H1 (cell line): Measurements from ENCODE around the gene SLC39A8. TPM values are rescaled to one million over a fixed set of nuclear protein-coding genes. Genes with fewer than 3 reads are reported as not detected.

Experiments used
- CBX8 ChIP-seq: fragments of 300-800, 300-1000 bp; sonication (generic); IDR thresholded peaks from 2 replicates; pipeline ENCODE4 v1.7.1; 2016; ENCODE audit warnings: low read depth, low read length, borderline replicate concordance
- CTBP2 ChIP-seq: IDR thresholded peaks from 2 replicates; pipeline ENCODE4 v1.7.0; 2011; ENCODE audit warnings: borderline replicate concordance, mild to moderate bottlenecking, moderate library complexity, mixed read lengths, low read length; ENCODE audit not compliant: insufficient read depth, insufficient read length
- GTF2F1 ChIP-seq: IDR thresholded peaks from 2 replicates; pipeline ENCODE4 v1.6.1; 2012; ENCODE audit warnings: low read depth, low read length, improper control_type of control experiment, borderline replicate concordance
- JUN ChIP-seq: IDR thresholded peaks from 2 replicates; pipeline ENCODE4 v1.6.1; 2011; ENCODE audit warnings: low read depth, mild to moderate bottlenecking, improper control_type of control experiment, low read length
- NANOG ChIP-seq: IDR thresholded peaks from 2 replicates; pipeline ENCODE4 v1.6.1; 2011; ENCODE audit warnings: low read length, low read depth, mild to moderate bottlenecking, inconsistent platforms; ENCODE audit not compliant: insufficient read depth, poor library complexity, severe bottlenecking
- RBBP5 ChIP-seq: IDR thresholded peaks from 2 replicates; pipeline ENCODE4 v1.7.1; 2012; ENCODE audit warnings: low read depth, mild to moderate bottlenecking, inconsistent platforms, low read length, moderate library complexity, borderline replicate concordance
- SIN3A ChIP-seq, 2 experiments: IDR thresholded peaks in 1 of 2; conservative IDR thresholded peaks in 1 of 2; 2 replicates each; pipeline ENCODE4 v1.6.1; 2011 to 2012; ENCODE audit warnings: low read length in 2 of 2, improper control_type of control experiment in 1 of 2, low read depth in 1 of 2, mild to moderate bottlenecking in 1 of 2
- TAF7 ChIP-seq: optimal IDR thresholded peaks from 2 replicates; pipeline ENCODE3; 2011; ENCODE audit warnings: low read depth, mild to moderate bottlenecking, inconsistent platforms, low read length, moderate library complexity, borderline replicate concordance
- polyA plus RNA-seq, 7 experiments: library from polyadenylated mRNA; depleted of rRNA in 3 of 7; stranded (reverse) in 5 of 7; unstranded in 2 of 7; fragments of >200 nt in 5 of 7; fragments of 200-250 nt in 2 of 7; gene quantifications; 1 replicate in 5 of 7; 2 replicates in 1 of 7; 4 replicates in 1 of 7; pipeline versions ENCODE4 v1.2.1 to v1.2.3, GENCODE V29; 2011 to 2013; ENCODE audit warnings: missing spikeins in 2 of 7, mixed read lengths in 2 of 7
- total RNA-seq: library from RNA; stranded (reverse); fragmentation: NEBNext Ultra II Directional; extraction: Animal tissue kit (Norgen Biotek cat#: 25700); gene quantifications from 2 replicates; pipeline ENCODE4 v1.2.1, GENCODE V29; 2021

SLC39A8 gene
- total and polyA plus RNA-seq, 2 of the 8 experiments (the other 6 are each of a cell fraction or from before 2014, with no cell fraction given) = 6.4 to 38.7 TPM

GRCh38 chr4:102342404-102343074 is 2.7 kb downstream of the SLC39A8 start (continued):
- TF ChIP-seq RBBP5 = no peak
- TF ChIP-seq GTF2F1 = no peak
- TF ChIP-seq CBX8 = no peak
- no peak for TF ChIP-seq SIN3A (conservative IDR thresholded peaks at IDR 0.05 in 1 of 2, IDR thresholded peaks at IDR 0.05 in 1 of 2; ENCODE audit: low read depth in 1 of 2, low read length in 2 of 2)
- no peak for TF ChIP-seq TAF7
- TF ChIP-seq NANOG = no peak
- TF ChIP-seq CTBP2 = no peak
- TF ChIP-seq JUN = no peak
